ENCODE data around the gene RBM22. TPM values are rescaled to one million over a fixed set of nuclear protein-coding genes. Genes with fewer than 3 reads are reported as not detected.

The RBM22 gene
- total RNA-seq, 1 donor from 2014 or later: 74.0 TPM

DNA sequence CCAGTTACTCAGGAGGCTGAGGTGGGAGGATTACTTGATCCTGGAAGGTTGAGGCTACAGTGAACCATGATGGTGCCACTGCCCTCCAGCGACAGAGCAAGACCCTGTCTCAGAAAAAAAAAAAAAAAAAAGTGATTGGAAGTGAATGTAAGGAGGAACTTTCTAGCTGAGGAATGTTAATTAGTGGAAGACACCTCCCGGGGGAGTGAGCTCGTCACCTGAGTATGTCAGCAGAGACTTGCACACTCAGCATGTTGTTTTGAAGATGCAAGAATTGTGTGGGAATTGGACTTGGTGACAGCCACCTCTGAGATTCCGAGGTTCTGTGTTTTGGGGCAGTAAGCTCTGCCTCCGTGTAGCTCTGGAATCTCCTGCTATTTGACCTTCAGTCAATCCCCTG, 56.8 kb downstream of the RBM22 start:
- H3K4me3 Mint-ChIP-seq: no peak overlapping the region
- no peak for ATAC-seq (ENCODE audit: low read depth)
- H3K4me1 Mint-ChIP-seq: no peaks in the 10 kb centered on the region
- no peak for DNase-seq
- H3K9me3 Mint-ChIP-seq: no peaks in the 10 kb centered on the region
- peaks cover 19% of the 10 kb centered on the region for H3K36me3 Mint-ChIP-seq (ENCODE audit: low read depth)
- no peaks in the 10 kb centered on the region for H3K27me3 Mint-ChIP-seq
- ChIA-PET POLR2A (no interaction called here), CTCF (no interaction called here)
- TF ChIP-seq, protein P1, sequence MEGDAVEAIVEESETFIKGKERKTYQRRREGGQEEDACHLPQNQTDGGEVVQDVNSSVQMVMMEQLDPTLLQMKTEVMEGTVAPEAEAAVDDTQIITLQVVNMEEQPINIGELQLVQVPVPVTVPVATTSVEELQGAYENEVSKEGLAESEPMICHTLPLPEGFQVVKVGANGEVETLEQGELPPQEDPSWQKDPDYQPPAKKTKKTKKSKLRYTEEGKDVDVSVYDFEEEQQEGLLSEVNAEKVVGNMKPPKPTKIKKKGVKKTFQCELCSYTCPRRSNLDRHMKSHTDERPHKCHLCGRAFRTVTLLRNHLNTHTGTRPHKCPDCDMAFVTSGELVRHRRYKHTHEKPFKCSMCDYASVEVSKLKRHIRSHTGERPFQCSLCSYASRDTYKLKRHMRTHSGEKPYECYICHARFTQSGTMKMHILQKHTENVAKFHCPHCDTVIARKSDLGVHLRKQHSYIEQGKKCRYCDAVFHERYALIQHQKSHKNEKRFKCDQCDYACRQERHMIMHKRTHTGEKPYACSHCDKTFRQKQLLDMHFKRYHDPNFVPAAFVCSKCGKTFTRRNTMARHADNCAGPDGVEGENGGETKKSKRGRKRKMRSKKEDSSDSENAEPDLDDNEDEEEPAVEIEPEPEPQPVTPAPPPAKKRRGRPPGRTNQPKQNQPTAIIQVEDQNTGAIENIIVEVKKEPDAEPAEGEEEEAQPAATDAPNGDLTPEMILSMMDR (IDR thresholded peaks at IDR 0.05): no peak
- no peak overlapping the region for H3K27ac Mint-ChIP-seq
- intact Hi-C loops (cut with micrococcal nuclease): loop anchor here (5.0 kb wide), 1 partner anchor 37 kb away; no protein-coding TSS in a partner anchor

DNA sequence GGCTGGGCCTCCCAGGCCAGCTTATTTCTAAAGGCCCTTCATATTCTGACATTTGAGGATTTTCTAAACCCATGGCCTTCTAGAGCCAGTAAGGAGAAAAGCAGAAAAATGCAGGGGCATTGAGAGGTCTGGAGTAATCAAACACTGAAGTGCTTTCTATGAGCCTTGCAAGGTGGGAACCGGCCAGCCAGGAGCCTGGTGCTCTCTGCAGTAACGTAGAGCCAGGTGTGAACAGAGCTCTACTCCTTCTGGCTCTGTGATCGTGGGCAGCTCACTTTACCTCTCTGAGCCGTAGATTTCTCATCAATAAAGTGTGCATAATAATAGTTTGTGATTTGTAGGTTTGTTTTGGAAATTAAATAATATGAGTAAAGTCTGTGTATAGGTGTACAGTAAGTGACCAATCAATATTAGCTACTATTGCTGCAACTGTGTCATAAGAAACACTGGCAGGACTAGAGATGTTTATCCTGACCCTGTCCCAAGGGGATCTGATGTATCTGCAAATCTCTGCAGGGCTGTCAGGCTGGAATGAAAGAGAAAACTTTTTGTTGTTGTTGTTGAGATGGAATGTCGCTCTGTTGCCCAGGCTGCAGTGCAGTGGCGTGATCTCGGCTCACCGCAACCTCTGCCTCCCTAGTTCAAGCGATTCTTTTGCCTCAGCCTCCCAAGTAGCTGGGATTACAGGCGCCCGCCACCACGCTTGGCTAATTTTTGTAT, 57.7 kb downstream of the RBM22 start:
- Mint-ChIP-seq H3K4me1 (no peaks in the 10 kb centered on the region), H3K27me3 (no peaks in the 10 kb centered on the region), H3K9me3 (no peaks in the 10 kb centered on the region), H3K27ac (no peak overlapping the region), H3K36me3 (ENCODE audit: low read depth) (peaks cover 11% of the 10 kb centered on the region), H3K4me3 (no peak overlapping the region)
- ATAC-seq (ENCODE audit: low read depth): no peak
- no peak for DNase-seq
- ChIA-PET CTCF (no interaction called here), POLR2A (interaction anchor here (0.7 kb wide), 1 partner anchor 60 kb away, joined by 6 read pairs; no protein-coding TSS in a partner anchor)
- TF ChIP-seq, protein P1 (IDR thresholded peaks at IDR 0.05): no peak
- intact Hi-C loops (cut with micrococcal nuclease): loop anchor here (5.0 kb wide), 1 partner anchor 36 kb away; no protein-coding TSS in a partner anchor

DNA sequence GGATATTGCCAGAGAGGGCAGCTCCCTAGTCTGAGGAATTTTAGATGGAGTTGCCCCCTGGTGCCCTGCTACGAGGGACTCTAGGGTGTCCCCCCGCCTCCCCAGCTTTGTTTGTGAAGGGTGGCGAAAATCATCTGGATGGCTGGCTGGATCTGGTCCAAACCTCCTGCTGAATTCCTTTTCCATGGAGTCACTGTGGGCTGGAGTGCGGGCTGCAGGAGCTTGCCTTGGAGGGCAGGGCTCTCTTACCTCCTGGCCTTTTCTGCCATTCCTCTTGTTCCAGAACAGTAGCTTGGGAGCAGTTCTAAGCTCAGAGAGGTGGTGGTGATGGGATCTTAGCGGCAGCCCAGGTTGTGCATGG, 58.3 kb downstream of the RBM22 start:
- no peaks in the 10 kb centered on the region for H3K9me3 Mint-ChIP-seq
- no peaks in the 10 kb centered on the region for H3K4me1 Mint-ChIP-seq
- ATAC-seq (ENCODE audit: low read depth) (no peak), DNase-seq (no peak)
- POLR2A ChIA-PET: interaction anchor here (0.7 kb wide), 1 partner anchor 61 kb away, joined by 6 read pairs; no protein-coding TSS in a partner anchor
- H3K36me3 Mint-ChIP-seq (ENCODE audit: low read depth): peaks cover 8% of the 10 kb centered on the region
- TF ChIP-seq, protein P1 (IDR thresholded peaks at IDR 0.05): no peak
- no peaks in the 10 kb centered on the region for H3K27me3 Mint-ChIP-seq
- no peak overlapping the region for H3K27ac Mint-ChIP-seq
- CTCF ChIA-PET: no interaction called here
- H3K4me3 Mint-ChIP-seq: no peak overlapping the region
- intact Hi-C loops (cut with micrococcal nuclease): loop anchor here (5.0 kb wide), 1 partner anchor 35 kb away; no protein-coding TSS in a partner anchor

DNA sequence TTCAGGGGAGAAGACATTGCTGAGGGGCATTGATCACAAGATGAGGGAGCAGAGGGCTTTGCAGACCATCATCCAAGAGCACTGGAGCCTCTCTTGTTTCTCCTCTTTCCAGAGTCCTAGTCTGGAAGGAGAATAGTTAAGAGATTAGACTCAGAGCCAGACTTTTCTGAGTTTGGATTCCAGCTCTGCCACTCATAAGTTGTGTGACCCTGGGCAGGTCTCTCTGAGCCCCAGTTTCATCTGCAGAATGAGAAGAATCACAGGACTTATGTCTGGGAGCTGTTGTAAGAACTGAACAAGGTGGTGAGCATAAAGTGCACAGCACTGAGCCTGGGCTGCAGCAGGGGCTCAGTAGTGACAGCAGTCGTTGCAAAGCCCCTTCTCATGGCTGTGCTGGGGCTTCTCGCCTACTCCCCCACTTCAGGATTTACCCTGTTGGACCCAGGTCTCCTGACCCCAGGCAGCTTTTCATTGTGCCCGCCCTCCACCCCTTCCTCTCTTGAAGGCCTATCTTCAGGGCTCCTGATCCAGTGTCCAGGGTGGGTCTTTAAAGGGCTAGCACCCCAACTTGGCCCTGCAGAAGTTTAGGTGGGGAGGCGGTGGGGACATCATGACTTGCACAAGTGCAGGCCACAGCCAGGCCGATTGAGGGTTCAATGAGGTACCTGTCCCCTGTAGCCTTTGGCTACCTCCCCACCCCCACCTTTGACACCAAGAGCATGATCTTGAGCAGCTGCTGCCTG, 58.9 kb downstream of the RBM22 start:
- CTCF ChIA-PET: no interaction called here
- POLR2A ChIA-PET: interaction anchor here (0.7 kb wide), 1 partner anchor 62 kb away, joined by 6 read pairs; no protein-coding TSS in a partner anchor
- Mint-ChIP-seq H3K4me3 (no peak overlapping the region), H3K9me3 (no peaks in the 10 kb centered on the region), H3K4me1 (no peaks in the 10 kb centered on the region), H3K27ac (no peak overlapping the region), H3K27me3 (no peaks in the 10 kb centered on the region), H3K36me3 (ENCODE audit: low read depth) (peaks cover 2% of the 10 kb centered on the region)
- DNase-seq (no peak), ATAC-seq (ENCODE audit: low read depth) (no peak)
- intact Hi-C loops (cut with micrococcal nuclease): loop anchor here (5.0 kb wide), 1 partner anchor 35 kb away; no protein-coding TSS in a partner anchor
- TF ChIP-seq, protein P1 (IDR thresholded peaks at IDR 0.05): no peak

DNA sequence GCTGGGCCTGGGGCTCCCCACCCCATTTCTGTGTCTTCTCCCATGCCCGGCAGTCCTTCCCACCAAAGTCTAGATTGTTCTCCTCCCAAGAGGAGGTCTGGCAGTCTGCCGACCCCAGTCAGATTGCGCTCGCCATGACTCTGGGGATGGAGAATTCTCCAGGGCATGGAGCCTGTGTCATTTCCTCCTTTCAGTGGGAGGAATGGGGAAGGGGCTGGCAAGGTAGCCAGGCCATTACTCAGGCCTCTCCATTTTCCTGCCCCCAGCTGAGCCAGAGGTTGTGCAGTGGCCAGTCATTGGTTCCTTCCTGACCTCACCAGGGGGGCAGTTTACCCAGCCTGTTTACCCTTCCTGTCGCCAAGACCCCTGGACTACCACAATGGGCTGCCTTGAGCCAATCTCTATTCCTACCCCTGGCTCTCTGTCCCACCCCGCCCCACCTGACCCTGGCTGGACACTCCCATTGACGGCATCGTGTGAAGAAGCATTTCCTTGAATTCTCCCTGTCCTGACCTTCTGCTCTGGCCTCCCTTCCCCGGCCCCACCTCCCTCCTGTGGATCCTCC, 59.8 kb downstream of the RBM22 start:
- POLR2A ChIA-PET: no interaction called here
- H3K9me3 Mint-ChIP-seq: no peaks in the 10 kb centered on the region
- H3K27ac Mint-ChIP-seq: no peak overlapping the region
- no peak for DNase-seq
- H3K27me3 Mint-ChIP-seq: no peaks in the 10 kb centered on the region
- TF ChIP-seq, protein P1 (IDR thresholded peaks at IDR 0.05): no peak
- H3K4me1 Mint-ChIP-seq: no peaks in the 10 kb centered on the region
- peaks cover 2% of the 10 kb centered on the region for H3K36me3 Mint-ChIP-seq (ENCODE audit: low read depth)
- no peak overlapping the region for H3K4me3 Mint-ChIP-seq
- CTCF ChIA-PET: no interaction called here
- ATAC-seq (ENCODE audit: low read depth): no peak
- intact Hi-C loops (cut with micrococcal nuclease): loop anchor here (5.0 kb wide), 1 partner anchor 34 kb away; no protein-coding TSS in a partner anchor
